Pancreas (tissue), 10 donors: ENCODE data around the gene SAAL1. TPM values are rescaled to one million over a fixed set of nuclear protein-coding genes. Genes with fewer than 3 reads are reported as not detected.

Source experiments
- ATAC-seq, 4 donors: fragments of 200-7000 bp; cut with Tn5 transposase; one replicate each; pipeline versions ENCODE4 v1.8.0 to v1.9.1; 2020; ENCODE audit warnings: mild to moderate bottlenecking in 4 of 4, moderate library complexity in 4 of 4
- DNase-seq, 6 donors: peaks; one replicate each; pipeline ENCODE4 v3.0.0-alpha.2; 2020
- FAIRE-seq: peaks from 2 replicates; lab custom pipeline; 2012; peaks lifted over from hg19 to GRCh38; lab: Jason Lieb, UNC
- H3K27ac ChIP-seq, 4 donors: fragments of 200-600 bp; sonication (generic); 1 replicate in 3 of 4; 2 replicates in 1 of 4; pipeline versions ENCODE4 v1.5.0 to v1.8.0; 2020
- H3K27me3 ChIP-seq, 4 donors: fragments of 200-600 bp; one replicate each; pipeline ENCODE4 v1.8.0; 2021
- H3K36me3 ChIP-seq, 3 donors: fragments of 200-600 bp; sonication (generic) in 1 of 3; one replicate each; pipeline versions ENCODE4 v1.5.0 to v1.8.0; 2020 to 2021
- H3K4me1 ChIP-seq, 3 donors: fragments of 200-600 bp; one replicate each; pipeline ENCODE4 v1.8.0; 2021
- H3K4me3 ChIP-seq, 4 donors: fragments of 200-600 bp; sonication (generic) in 2 of 4; one replicate each; pipeline versions ENCODE4 v1.5.0 to v1.8.0; 2020 to 2021
- H3K9me3 ChIP-seq, 4 donors: fragments of 200-600 bp; one replicate each; pipeline ENCODE4 v1.8.0; 2021
- CTCF ChIP-seq, 4 donors: fragments of 200-600 bp; sonication (generic) in 3 of 4; IDR thresholded peaks; one replicate each; pipeline versions ENCODE4 v1.5.0 to v1.8.0; 2021; ENCODE audit warnings: antibody characterized with exemption in 4 of 4
- WGBS, 2 donors: extraction: QIAGEN DNeasy Blood & Tissue Kit; methylation state at CpG; one replicate each; pipeline ENCODE4 v1.1.7; 2013; 5-methylcytosine and 5-hydroxymethylcytosine counted together
- intact Hi-C, 3 donors: fragments of 100-400 bp; cut with DNase I; formaldehyde crosslinking; loops; one replicate each; pipeline versions ENCODE4 v1.11.1 to v1.14.2; 2022
- polyA plus RNA-seq, 2 donors: library from polyadenylated mRNA; stranded (reverse); fragments of 200-250 nt; gene quantifications; one replicate each; pipeline ENCODE4 v1.2.3, GENCODE V29; 2013
- total RNA-seq, 6 donors: library from RNA; stranded (reverse); fragmentation: NEBNext Ultra II Directional in 4 of 6; extraction: Animal tissue kit (Norgen Biotek cat#: 25700) in 4 of 6; gene quantifications; one replicate each; pipeline versions ENCODE4 v1.2.1 to v1.2.4, GENCODE V29; 2021 to 2023
- donor health status: healthy with polysubstance abuse.
- donor health status: DM: no; HTN: no; CAD: no; lungs with moderate emphysema.
- donor health status: DM: no; HTN: no; CAD: no.
- donor health status: control.
- donor health status: control.
- donor health status: Bipolar disorder and iron deficiency.
- donor health status: DM: yes; HTN: yes; CAD: no.
- donor health status: DM: no; HTN: no; CAD: no.
- donor health status: DM: no; HTN: no; CAD: no.
- donor health status: DM: yes; HTN: yes; CAD: no.

Gene SAAL1
- total and polyA plus RNA-seq, 8 donors, result 4.6 to 8.8 (median 5.8) TPM

GRCh38 chr11:18075444-18075843, 30.4 kb downstream of the SAAL1 start:
- H3K4me1 ChIP-seq, result no peaks in the 10 kb centered on the region
- intact Hi-C loops, result no loop called here
- no peaks in the 10 kb centered on the region for H3K9me3 ChIP-seq
- H3K36me3 ChIP-seq, result no peaks in the 10 kb centered on the region
- no peak for ATAC-seq
- no peak for DNase-seq
- H3K27me3 ChIP-seq, result no peaks in the 10 kb centered on the region
- 86 to 91% methylated on average over 3 of the region's 3 CpGs for WGBS, 2 donors
- no peak for FAIRE-seq
- H3K4me3 ChIP-seq, result no peak overlapping the region
- TF ChIP-seq CTCF (IDR thresholded peaks at IDR 0.05), result no peak
- no peak overlapping the region for H3K27ac ChIP-seq

- H3K36me3 ChIP-seq, result no peaks in the 10 kb centered on the region
- no peaks in the 10 kb centered on the region for H3K27me3 ChIP-seq
- intact Hi-C loops, result no loop called here
- no peaks in the 10 kb centered on the region for H3K9me3 ChIP-seq
- no peak overlapping the region for H3K4me3 ChIP-seq
- WGBS, 2 donors, result 86 to 91% methylated on average over 4 of the region's 4 CpGs
- H3K27ac ChIP-seq, result no peak overlapping the region
- TF ChIP-seq CTCF (IDR thresholded peaks at IDR 0.05), result no peak
- peak in 2 of 4 donors; percentile 65 to 81 for ATAC-seq
- DNase-seq, result no peak
- no peak for FAIRE-seq
- H3K4me1 ChIP-seq, result no peaks in the 10 kb centered on the region
These were observed 34.7 kb downstream of the SAAL1 start for GRCh38 chr11:18071098-18071705.

- ATAC-seq (no peak), FAIRE-seq (no peak), DNase-seq (no peak)
- intact Hi-C loops, result no loop called here
- no peak overlapping the region for H3K27ac ChIP-seq
- no peaks in the 10 kb centered on the region for H3K27me3 ChIP-seq
- H3K9me3 ChIP-seq, result no peaks in the 10 kb centered on the region
- H3K36me3 ChIP-seq, result no peaks in the 10 kb centered on the region
- 96 to 98% methylated on average over 2 of the region's 2 CpGs for WGBS, 2 donors
- no peak for TF ChIP-seq CTCF (IDR thresholded peaks at IDR 0.05)
- H3K4me1 ChIP-seq, result peaks cover 22 to 30% (median 26%) of the 10 kb centered on the region in 3 donors
- H3K4me3 ChIP-seq, result no peak overlapping the region
These were observed 38.5 kb downstream of the SAAL1 start for GRCh38 chr11:18067372-18067771.

- Histone ChIP-seq H3K9me3 (no peaks in the 10 kb centered on the region), H3K4me3 (no peak overlapping the region), H3K4me1 (peaks cover 22 to 32% (median 27%) of the 10 kb centered on the region in 3 donors), H3K36me3 (no peaks in the 10 kb centered on the region), H3K27me3 (no peaks in the 10 kb centered on the region), H3K27ac (no peak overlapping the region)
- intact Hi-C loops, result no loop called here
- FAIRE-seq (no peak), ATAC-seq (no peak), DNase-seq (no peak)
- WGBS, 2 donors, result 92% methylated on average over 2 of the region's 2 CpGs
- no peak for TF ChIP-seq CTCF (IDR thresholded peaks at IDR 0.05)
These were observed 39.3 kb downstream of the SAAL1 start for GRCh38 chr11:18066626-18067025.

- peak; percentile 7 to 75 (median 66) for ATAC-seq
- no peak overlapping the region for H3K4me3 ChIP-seq
- FAIRE-seq, result no peak
These were observed 40.3 kb downstream of the SAAL1 start for GRCh38 chr11:18065572-18065971.

More at GRCh38 chr11:18065572-18065971, 40.3 kb downstream of the SAAL1 start:
- DNase-seq, result peak in 4 of 6 donors; percentile 30 to 78 (median 52)
- TF ChIP-seq CTCF (IDR thresholded peaks at IDR 0.05), result no peak
- H3K9me3 ChIP-seq, result no peaks in the 10 kb centered on the region
- WGBS, 2 donors, result 71 to 78% methylated on average over 8 of the region's 8 CpGs
- intact Hi-C loops, result no loop called here
- H3K27ac ChIP-seq, result peak overlapping the region in 2 of 4 donors; percentile 24 to 59
- peaks cover 22 to 32% (median 27%) of the 10 kb centered on the region in 3 donors for H3K4me1 ChIP-seq
- H3K36me3 ChIP-seq, result no peaks in the 10 kb centered on the region
- no peaks in the 10 kb centered on the region for H3K27me3 ChIP-seq
